GM11168 (cell line): ENCODE measurements around the gene FAM3D.

Source experiments
- in situ Hi-C: fragments of 300-500 bp; cut with MboI; formaldehyde crosslinking; loops from one replicate; pipeline ENCODE4 v1.12.0; 2022; ENCODE audit warnings: low sequenced_read_pairs; ENCODE audit not compliant: unreplicated experiment

Gene FAM3D

DNA sequence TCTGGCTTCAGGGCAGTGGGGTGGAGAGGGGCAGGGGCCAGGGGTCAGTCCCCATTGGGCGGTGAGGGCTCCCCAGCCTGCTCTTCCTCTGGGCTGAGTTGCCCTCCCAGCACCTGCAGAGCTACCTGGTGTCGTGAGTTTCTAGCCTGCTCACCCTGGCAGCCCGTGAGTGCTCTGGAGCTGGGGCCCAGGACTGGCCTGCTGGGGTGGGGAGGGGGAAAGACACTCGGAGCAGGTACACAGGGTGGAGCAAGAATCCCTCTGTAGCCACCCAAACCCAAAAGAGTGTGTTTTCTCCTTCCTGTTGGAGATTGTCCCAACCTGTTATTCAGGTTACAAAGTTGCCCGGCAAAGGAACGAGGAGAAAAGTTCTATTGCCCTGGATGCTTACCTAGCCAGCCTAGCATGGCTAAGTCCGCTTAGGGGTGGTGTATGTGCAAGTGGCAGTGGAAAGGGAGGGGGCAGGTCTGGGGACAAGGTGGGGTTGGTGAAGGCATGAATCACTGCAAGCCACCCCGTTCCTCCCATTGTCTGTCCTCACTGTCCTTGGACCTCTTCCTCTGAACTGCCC, 8.9 kb downstream of the FAM3D start:
- in situ Hi-C loops, result no loop called here

GRCh38 chr3:58657036-58657520, 9.5 kb downstream of the FAM3D start:
- in situ Hi-C loops, result no loop called here

DNA sequence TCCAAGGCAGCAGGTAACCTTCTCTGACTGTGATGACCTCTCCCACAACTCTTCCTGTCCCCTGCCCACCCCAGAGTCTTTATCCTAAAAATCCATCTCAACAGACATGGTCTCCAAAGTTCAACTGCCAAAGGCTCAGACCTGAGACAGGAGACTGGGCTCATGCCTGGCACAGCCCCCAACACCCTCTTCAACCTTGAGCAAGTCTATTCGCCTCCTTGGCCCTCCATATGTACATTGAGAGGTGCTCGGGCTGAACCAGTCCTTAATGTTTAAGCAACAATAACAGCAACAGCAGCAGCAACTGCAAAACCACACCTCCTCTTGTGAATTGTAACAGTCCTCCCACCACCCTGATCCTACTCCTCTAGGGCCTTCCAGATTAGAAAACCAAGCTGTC, 9.9 kb downstream of the FAM3D start:
- in situ Hi-C loops, result no loop called here

GRCh38 chr3:58654466-58654865, 12.1 kb downstream of the FAM3D start:
- in situ Hi-C loops, result no loop called here

- in situ Hi-C loops, result no loop called here
Measured at GRCh38 chr3:58652624-58653023, 13.9 kb downstream of the FAM3D start.

DNA sequence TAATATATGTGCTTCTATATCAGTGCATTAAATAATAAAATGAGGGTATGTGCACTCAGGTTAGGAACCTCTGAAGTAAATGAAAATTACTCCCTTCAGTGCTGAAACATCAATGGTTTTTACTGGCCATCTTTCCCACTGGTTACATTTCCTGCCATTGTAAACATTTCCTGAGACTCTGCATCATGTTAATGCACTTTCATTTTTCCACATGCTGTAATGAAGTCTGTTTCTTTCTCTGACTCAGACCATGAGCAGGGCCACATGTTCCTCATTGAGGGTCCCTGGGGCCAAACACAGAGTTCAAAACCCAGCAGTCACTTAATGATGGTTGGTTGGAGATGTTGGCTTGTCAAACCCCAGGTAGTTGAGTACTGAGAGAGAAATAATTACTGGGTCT, 15.3 kb downstream of the FAM3D start:
- in situ Hi-C loops, result no loop called here

GRCh38 chr3:58647381-58648141, 19.0 kb downstream of the FAM3D start:
- in situ Hi-C loops, result loop anchor here (10.0 kb wide), 1 partner anchor 407 kb away; the partner anchor contains the start of gene CFAP20DC

- in situ Hi-C loops, result loop anchor here (10.0 kb wide), 1 partner anchor 408 kb away; the partner anchor contains the start of gene CFAP20DC
Measured at GRCh38 chr3:58646503-58646902, 20.1 kb downstream of the FAM3D start.

GRCh38 chr3:58645726-58646125, 20.8 kb downstream of the FAM3D start:
- in situ Hi-C loops, result loop anchor here (10.0 kb wide), 1 partner anchor 409 kb away; the partner anchor contains the start of gene CFAP20DC

GRCh38 chr3:58642846-58643245, 23.7 kb downstream of the FAM3D start:
- in situ Hi-C loops, result loop anchor here (10.0 kb wide), 1 partner anchor 412 kb away; the partner anchor contains the start of gene CFAP20DC

- in situ Hi-C loops, result loop anchor here (10.0 kb wide), 1 partner anchor 414 kb away; the partner anchor contains the start of gene CFAP20DC
Measured at GRCh38 chr3:58640700-58641372, 25.7 kb downstream of the FAM3D start.

- in situ Hi-C loops, result loop anchor here (10.0 kb wide), 1 partner anchor 415 kb away; the partner anchor contains the start of gene CFAP20DC
Measured at GRCh38 chr3:58639842-58640241, 26.7 kb downstream of the FAM3D start.

DNA sequence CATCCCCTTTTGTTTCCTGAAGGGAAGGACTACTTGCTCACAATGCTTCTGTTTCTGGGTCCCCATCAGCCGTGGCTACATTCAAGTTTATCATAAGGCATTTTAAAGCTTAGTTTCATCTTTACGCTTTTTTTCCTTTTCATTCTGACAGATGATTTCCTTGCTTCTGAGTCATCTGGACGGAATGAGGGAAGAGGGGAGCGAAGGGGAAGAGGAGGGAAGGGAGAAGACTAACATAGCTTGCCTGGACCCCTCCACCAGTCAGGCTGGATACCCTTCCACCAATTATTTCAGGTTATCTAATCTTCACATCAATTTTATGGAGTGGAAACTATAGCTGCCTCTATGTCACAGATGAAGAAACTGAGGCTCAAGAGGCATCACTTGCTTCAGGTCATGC, 27.6 kb downstream of the FAM3D start:
- in situ Hi-C loops, result no loop called here

DNA sequence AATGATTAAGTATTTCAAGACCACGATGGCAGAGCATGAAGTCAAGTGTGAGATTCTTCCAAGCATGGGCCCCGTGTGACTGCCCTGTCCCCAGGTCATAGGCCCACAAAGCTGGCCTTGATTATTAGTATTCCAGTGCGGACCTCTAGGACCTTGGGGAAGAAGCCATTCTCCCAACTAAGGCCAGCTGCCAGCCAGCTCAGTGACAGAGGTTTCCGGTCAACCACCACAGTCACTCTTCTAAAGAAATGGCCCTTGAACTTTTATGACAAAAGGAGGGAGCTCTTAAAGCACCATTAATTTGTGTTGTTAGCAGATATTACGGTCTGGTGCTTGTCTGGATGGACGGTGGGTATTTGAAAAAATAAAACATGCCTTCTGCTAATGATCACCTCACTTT, 28.0 kb downstream of the FAM3D start:
- in situ Hi-C loops, result no loop called here

- in situ Hi-C loops, result no loop called here
Measured at GRCh38 chr3:58637509-58637908, 29.1 kb downstream of the FAM3D start.

- in situ Hi-C loops, result no loop called here
Measured at GRCh38 chr3:58635371-58636285, 30.9 kb downstream of the FAM3D start.

- in situ Hi-C loops, result no loop called here
Measured at GRCh38 chr3:58633157-58633865, 33.3 kb downstream of the FAM3D start.

DNA sequence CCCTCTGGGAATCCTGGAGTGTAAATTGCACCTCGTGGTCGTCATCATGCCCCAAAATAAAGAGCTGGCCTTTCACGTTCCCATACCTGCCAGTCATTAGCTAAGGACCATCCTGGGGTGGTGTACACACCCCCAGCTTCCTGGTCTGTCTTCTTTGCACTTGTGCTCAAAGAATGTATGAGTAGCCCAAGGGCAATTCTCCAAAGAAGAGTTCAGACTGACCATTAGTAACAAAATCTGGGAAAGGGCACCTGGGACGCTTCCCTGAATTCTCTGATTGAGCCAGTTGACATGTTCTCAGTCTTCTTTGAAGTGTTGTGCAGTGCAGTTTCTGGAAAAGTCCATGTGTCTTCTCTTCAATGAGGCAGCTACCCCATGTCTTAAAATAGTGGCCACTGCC, 34.8 kb downstream of the FAM3D start:
- in situ Hi-C loops, result no loop called here

GRCh38 chr3:58630710-58631092, 35.9 kb downstream of the FAM3D start:
- in situ Hi-C loops, result no loop called here
